H1 (cell line): ENCODE data around the gene GMPPA.

Source experiments
- CTCF ChIP-seq, 3 experiments: IDR thresholded peaks; 1 replicate in 2 of 3; 2 replicates in 1 of 3; pipeline versions ENCODE4 v1.5.1 to v1.6.1; 2011; ENCODE audit warnings: low read length in 3 of 3, mild to moderate bottlenecking in 3 of 3, inconsistent platforms in 2 of 3, low read depth in 1 of 3, moderate library complexity in 1 of 3; ENCODE audit not compliant: insufficient read depth in 1 of 3; ENCODE audit errors: control extremely low read depth in 1 of 3
- EGR1 ChIP-seq: IDR thresholded peaks from 2 replicates; pipeline ENCODE4 v1.6.1; 2011; ENCODE audit warnings: low read depth, low read length, borderline replicate concordance
- JUND ChIP-seq: IDR thresholded peaks from 2 replicates; pipeline ENCODE4 v1.6.1; 2011; ENCODE audit warnings: mild to moderate bottlenecking, improper control_type of control experiment, low read length
- NRF1 ChIP-seq: IDR thresholded peaks from 2 replicates; pipeline ENCODE4 v1.6.1; 2011; ENCODE audit warnings: mild to moderate bottlenecking, low read depth, low read length, improper control_type of control experiment
- POLR2A ChIP-seq, 2 experiments: IDR thresholded peaks; 1 replicate in 1 of 2; 2 replicates in 1 of 2; pipeline ENCODE4 v1.6.1; 2011; ENCODE audit warnings: low read depth in 2 of 2, low read length in 2 of 2, mild to moderate bottlenecking in 2 of 2; ENCODE audit errors: control extremely low read depth in 1 of 2
- RAD21 ChIP-seq, 2 experiments: IDR thresholded peaks in 1 of 2; conservative IDR thresholded peaks in 1 of 2; 2 replicates each; pipeline ENCODE4 v1.6.1; 2011; ENCODE audit warnings: low read depth in 2 of 2, low read length in 2 of 2, improper control_type of control experiment in 1 of 2, inconsistent platforms in 1 of 2, mild to moderate bottlenecking in 1 of 2, moderate library complexity in 1 of 2
- RFX5 ChIP-seq: IDR thresholded peaks from 2 replicates; pipeline ENCODE4 v1.6.1; 2011; ENCODE audit warnings: low read depth, low read length, improper control_type of control experiment, borderline replicate concordance
- SUZ12 ChIP-seq: fragments of 200-600 bp; sonication (generic); IDR thresholded peaks from 2 replicates; pipeline ENCODE4 v1.6.1; 2012; ENCODE audit warnings: mild to moderate bottlenecking, inconsistent platforms, low read length, moderate library complexity, mixed read lengths
- TAF1 ChIP-seq: IDR thresholded peaks from 2 replicates; pipeline ENCODE4 v1.6.1; 2011; ENCODE audit warnings: mild to moderate bottlenecking, low read depth, low read length
- TEAD4 ChIP-seq: IDR thresholded peaks from 2 replicates; pipeline ENCODE4 v1.6.1; 2012; ENCODE audit warnings: low read depth, low read length, inconsistent platforms, mixed read lengths
- YY1 ChIP-seq: IDR thresholded peaks from 2 replicates; pipeline ENCODE4 v1.6.1; 2011; ENCODE audit warnings: low read depth, mild to moderate bottlenecking, low read length
- TF ChIP-seq, protein P1 (sequence below): IDR thresholded peaks from 2 replicates; pipeline ENCODE4 v1.6.1; 2012; ENCODE audit warnings: inconsistent platforms
- TF ChIP-seq, protein P2 (sequence below): IDR thresholded peaks from 2 replicates; pipeline ENCODE4 v1.6.1; 2012; ENCODE audit warnings: inconsistent platforms

- TF ChIP-seq, protein P1, sequence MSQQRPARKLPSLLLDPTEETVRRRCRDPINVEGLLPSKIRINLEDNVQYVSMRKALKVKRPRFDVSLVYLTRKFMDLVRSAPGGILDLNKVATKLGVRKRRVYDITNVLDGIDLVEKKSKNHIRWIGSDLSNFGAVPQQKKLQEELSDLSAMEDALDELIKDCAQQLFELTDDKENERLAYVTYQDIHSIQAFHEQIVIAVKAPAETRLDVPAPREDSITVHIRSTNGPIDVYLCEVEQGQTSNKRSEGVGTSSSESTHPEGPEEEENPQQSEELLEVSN = no peak
- TF ChIP-seq SUZ12 = no peak
- TF ChIP-seq POLR2A (IDR thresholded peaks at IDR 0.05; ENCODE audit: control extremely low read depth in 1 of 2, low read depth in 2 of 2, low read length in 2 of 2) = no peak
- no peak for TF ChIP-seq TEAD4
- TF ChIP-seq TAF1 = no peak
- TF ChIP-seq CTCF (IDR thresholded peaks at IDR 0.05; ENCODE audit: control extremely low read depth in 1 of 3, insufficient read depth in 1 of 3, low read depth in 1 of 3, low read length in 3 of 3) = no peak
- TF ChIP-seq YY1 = no peak
- TF ChIP-seq JUND = no peak
- TF ChIP-seq RFX5 = no peak
- no peak for TF ChIP-seq EGR1
- TF ChIP-seq, protein P2, sequence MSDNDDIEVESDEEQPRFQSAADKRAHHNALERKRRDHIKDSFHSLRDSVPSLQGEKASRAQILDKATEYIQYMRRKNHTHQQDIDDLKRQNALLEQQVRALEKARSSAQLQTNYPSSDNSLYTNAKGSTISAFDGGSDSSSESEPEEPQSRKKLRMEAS = no peak
- no peak for TF ChIP-seq RAD21 (IDR thresholded peaks at IDR 0.05 in 1 of 2, conservative IDR thresholded peaks at IDR 0.05 in 1 of 2; ENCODE audit: low read depth in 2 of 2, low read length in 2 of 2)
- TF ChIP-seq NRF1 = no peak
These were observed 42.3 kb downstream of the GMPPA start for GRCh38 chr2:219540784-219541504.
